DOHH2 (cell line): Measurements from ENCODE around the gene CNGA3.

Source experiments
- EZH2phosphoT487 ChIP-seq: fragments of 200-600 bp; sonication (generic); IDR thresholded peaks from 2 replicates; pipeline ENCODE4 v1.6.1; 2017; ENCODE audit warnings: borderline replicate concordance, mild to moderate bottlenecking, antibody characterized with exemption, low read length, moderate library complexity, mixed read lengths
- TF ChIP-seq, protein P1 (sequence below): fragments of 200-600 bp; sonication (generic); IDR thresholded peaks from one replicate; pipeline ENCODE4 v1.5.1; 2014; ENCODE audit warnings: antibody characterized with exemption, mild to moderate bottlenecking, low read depth, low read length; ENCODE audit not compliant: poor library complexity, severe bottlenecking

DNA sequence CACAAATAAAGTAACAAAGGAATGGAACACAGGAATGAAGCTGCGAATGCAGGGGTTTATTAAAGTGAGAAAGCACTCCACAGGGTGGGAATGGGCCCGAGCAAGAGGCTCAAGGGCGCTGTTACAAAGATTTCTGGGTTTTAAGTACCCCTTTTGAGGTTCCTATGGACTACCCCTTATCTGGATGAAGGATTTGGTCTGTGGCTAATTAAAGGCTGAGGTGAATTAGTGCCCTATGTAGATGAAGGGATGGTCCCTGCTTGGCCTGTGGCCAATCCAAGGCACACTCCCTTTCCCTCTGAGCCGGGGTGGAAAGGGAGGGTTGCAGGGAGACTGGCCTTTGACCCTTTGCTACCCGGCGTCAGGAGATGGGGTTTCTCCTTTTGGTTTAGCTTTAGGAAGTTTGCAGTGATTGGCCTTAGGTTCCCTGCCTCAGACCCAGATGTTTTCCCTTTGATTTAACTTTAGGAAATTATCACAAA, 47.5 kb upstream of the CNGA3 start:
- TF ChIP-seq, protein P1, sequence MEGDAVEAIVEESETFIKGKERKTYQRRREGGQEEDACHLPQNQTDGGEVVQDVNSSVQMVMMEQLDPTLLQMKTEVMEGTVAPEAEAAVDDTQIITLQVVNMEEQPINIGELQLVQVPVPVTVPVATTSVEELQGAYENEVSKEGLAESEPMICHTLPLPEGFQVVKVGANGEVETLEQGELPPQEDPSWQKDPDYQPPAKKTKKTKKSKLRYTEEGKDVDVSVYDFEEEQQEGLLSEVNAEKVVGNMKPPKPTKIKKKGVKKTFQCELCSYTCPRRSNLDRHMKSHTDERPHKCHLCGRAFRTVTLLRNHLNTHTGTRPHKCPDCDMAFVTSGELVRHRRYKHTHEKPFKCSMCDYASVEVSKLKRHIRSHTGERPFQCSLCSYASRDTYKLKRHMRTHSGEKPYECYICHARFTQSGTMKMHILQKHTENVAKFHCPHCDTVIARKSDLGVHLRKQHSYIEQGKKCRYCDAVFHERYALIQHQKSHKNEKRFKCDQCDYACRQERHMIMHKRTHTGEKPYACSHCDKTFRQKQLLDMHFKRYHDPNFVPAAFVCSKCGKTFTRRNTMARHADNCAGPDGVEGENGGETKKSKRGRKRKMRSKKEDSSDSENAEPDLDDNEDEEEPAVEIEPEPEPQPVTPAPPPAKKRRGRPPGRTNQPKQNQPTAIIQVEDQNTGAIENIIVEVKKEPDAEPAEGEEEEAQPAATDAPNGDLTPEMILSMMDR: no peak
- TF ChIP-seq EZH2phosphoT487: no peak
